Measurements from ENCODE around the gene DNMT3L.
"Not testable (repeated sequence)": the region's sequence is repeated elsewhere in the genome, so short reads cannot be mapped to it uniquely, and the experiment has no call there.

Gene DNMT3L

GRCh38 chr21:44261675-44262295 lies at the start of gene DNMT3L:
DNMT3L (minus strand) TSS chr21:44261897; CDS start chr21:44261259, 638 bp downstream.
- no peak for DNase-seq (ENCODE audit: low spot score)

DNA sequence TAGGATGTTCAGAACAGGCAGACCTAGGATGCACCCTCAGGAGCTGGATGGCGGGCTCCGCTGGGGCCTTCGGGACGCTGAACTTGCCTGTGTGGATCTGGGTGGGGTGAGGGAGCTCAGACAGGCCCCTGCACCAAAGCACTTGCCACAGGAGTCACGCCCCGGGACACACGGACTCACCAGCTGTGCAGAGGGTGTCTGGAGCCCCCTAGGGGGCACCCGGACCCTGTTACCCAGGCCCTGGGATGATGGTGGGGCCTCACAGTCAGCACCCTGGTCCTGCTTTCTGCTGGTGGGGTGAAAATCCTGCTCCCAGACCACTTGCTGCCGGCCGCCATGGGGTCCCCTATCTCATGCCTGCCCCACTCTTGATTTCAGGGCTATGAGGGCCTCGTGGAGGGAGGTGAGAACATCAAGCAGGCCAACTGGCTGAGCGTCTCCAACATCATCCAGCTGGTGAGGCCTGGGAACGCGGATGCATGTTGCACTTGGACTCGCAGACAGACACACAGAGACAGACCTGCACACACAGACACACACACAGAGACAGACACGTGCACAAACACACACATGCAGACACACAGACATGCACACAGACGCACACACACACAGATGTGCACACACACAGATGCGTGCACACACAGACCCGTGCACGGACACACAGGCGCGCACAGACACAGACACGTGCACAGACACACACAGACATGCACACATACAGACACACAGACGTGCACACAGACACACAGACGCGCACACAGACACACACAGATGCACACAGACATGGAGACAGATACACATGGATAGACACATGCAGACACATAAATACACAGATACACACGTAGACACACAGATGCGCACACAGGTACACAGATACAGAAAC lies 49.2 kb upstream of the DNMT3L start:
- no peak for DNase-seq (ENCODE audit: low spot score)

- no peak for DNase-seq (ENCODE audit: low spot score)
Measured at GRCh38 chr21:44306936-44307704, 45.4 kb upstream of the DNMT3L start.

DNA sequence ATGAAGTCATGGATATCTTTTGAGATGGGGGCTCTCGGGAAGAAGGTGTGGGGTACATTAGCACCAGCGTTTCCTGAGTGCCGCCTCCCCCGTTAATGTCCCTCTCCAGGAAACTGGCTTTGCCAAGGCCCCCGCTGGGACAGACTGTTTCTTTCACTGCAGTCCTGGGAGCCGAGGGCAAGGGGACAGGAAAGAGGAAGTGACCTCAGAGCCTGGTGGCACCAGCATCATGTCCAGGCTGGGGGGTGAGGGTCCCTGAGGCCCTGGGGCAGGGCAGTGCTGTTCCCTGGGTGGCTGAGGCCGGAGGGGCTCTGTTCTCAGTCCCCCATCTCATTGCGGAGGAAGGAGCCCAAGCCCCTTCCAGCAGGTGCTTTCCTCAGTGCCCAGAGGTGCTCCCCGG lies 44.0 kb upstream of the DNMT3L start:
- DNase-seq (ENCODE audit: low spot score), result no peak

- DNase-seq (ENCODE audit: low spot score), result peak; percentile 28
Measured at GRCh38 chr21:44304877-44305293, 43.2 kb upstream of the DNMT3L start.

DNA sequence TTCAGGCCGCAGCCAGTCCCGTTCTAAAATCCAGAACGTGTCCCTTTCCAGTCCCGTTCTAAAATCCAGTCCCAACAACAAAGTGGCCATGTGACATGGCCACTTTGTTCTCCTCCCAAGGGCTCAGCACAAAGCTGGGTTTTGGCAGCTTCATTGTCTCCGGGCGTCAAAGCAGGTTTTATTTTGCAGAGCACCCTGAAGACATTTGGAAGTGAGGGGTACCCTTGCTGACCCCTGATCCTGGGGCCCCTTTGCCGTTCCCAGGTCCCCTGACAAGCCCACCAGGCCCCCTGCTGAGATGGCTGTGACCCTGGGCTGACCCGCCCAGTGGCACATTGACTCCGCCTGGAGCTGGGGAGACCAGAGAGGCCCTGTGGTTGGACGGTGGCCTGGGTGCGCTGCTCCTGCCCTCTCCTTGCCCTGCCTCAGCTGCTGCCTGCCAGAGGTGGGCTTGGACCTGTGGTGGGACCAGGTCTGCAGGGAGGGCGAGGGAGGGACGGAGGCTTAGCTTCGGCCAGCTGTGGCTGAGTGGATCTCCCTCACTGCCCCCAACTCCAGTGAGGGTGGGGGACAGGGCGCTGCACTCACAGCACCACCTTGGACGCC lies 42.4 kb upstream of the DNMT3L start:
- DNase-seq (ENCODE audit: low spot score), result no peak

- DNase-seq (ENCODE audit: low spot score), result no peak
Measured at GRCh38 chr21:44303490-44303981, 41.8 kb upstream of the DNMT3L start.

- not testable (repeated sequence) for DNase-seq (ENCODE audit: low spot score)
Measured at GRCh38 chr21:44302573-44303401, 41.1 kb upstream of the DNMT3L start.

DNA sequence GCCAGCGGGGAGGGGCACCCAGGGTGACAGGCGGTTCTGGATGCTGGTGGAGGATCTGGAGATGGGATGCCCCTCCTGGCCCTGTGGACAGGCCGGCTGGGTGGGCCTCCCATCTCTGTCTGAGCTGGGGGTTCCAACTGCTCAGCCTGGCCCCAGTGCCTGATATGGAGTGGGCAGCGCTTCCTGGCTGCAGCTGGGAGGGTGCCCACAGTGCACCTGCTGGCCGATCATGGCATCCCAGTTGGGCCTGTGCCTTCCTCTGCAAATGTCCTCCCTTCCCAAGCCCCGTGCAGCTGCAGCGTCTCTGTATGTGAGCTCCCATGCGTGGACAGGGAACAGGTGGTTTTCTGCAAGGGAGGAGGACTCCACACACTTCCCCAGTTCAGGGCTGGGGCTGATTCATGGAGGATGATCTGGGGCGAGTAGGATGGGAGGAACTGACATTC lies 40.3 kb upstream of the DNMT3L start:
- no peak for DNase-seq (ENCODE audit: low spot score)

DNA sequence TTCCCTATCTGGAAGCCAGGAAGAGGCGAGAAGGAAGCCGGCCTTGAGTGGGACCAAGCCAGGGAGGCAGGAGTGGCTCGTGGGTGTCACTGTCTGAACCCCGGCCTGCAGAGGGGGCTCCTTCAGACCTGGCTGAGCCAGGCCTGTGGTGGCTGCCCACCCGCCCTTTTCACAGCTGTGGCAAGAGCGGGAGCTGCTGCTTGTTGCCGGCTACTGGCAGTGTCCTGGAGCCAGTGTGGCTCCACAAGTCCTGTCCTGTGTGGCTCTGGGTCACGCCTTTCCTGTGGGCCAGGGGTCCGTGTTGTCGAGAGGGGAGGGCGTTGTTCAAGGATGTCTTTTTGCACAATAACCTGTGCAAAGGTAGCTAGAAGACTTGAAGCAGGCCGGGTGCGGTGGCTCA lies 39.4 kb upstream of the DNMT3L start:
- no peak for DNase-seq (ENCODE audit: low spot score)

- peak; percentile 36 for DNase-seq (ENCODE audit: low spot score)
Measured at GRCh38 chr21:44300262-44300959, 38.7 kb upstream of the DNMT3L start.

DNA sequence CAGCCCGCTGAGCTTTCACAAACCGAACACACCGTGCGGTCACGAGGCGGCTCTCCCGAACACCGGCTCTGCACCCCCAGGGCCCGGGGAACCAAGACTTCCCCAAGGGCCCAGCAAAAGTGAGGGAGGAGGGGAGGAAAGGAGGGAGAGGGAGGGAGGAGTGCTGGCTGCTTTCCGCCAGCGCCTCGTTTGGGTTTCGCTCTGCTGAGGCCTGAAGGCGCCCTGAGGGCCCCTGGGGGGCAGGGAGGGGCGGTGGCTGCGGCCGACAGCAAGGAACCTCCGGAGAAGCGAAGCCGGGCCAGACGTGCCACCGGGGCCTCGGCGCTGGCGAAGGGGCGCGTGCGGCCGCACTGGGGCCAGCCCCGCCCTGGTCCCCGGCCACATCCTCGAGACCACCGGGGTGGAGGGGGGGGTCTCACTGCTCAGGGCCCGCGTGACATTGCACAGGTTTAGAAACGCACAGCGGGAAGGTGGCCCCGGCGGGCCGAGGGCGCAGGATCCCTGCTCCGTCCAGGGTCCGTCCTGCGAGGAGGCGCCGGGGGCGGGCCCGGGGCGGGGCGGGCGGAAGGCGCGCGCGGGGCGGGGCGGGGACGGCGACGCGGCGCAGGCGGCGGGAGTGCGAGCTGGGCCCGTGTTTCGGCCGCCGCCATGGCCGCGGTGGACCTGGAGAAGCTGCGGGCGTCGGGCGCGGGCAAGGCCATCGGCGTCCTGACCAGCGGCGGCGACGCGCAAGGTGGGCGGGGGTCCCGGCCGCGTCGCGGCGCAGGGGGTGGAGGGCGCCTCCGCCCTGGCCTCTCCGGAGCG lies 38.0 kb upstream of the DNMT3L start, which contains the start of gene PFKL:
Gene PFKL, plus strand, starts transcription at position 596 of the 804 bp plus-strand sequence. Its CDS starts 53 bp downstream, at position 649.
- DNase-seq (ENCODE audit: low spot score), result peak; percentile 58

DNA sequence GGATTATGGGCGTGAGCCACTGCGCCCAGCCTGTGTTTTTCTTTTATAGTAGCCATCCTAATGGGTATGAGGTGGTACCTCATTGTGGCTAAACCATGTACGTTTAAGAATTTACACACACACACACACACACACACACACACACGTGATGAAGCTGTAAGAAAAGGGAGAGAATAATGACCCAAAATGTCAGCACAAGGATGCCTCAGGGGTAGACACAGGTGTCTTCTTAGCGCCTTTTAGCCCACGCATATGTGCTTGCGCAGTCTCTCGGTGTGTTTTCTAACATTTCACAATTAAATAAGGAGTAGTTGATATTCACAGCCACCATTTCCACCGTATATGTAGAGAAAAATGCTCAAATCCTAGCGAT lies 37.4 kb upstream of the DNMT3L start:
- no peak for DNase-seq (ENCODE audit: low spot score)

GRCh38 chr21:44298301-44298700 lies 36.6 kb upstream of the DNMT3L start:
- DNase-seq (ENCODE audit: low spot score), result no peak

DNA sequence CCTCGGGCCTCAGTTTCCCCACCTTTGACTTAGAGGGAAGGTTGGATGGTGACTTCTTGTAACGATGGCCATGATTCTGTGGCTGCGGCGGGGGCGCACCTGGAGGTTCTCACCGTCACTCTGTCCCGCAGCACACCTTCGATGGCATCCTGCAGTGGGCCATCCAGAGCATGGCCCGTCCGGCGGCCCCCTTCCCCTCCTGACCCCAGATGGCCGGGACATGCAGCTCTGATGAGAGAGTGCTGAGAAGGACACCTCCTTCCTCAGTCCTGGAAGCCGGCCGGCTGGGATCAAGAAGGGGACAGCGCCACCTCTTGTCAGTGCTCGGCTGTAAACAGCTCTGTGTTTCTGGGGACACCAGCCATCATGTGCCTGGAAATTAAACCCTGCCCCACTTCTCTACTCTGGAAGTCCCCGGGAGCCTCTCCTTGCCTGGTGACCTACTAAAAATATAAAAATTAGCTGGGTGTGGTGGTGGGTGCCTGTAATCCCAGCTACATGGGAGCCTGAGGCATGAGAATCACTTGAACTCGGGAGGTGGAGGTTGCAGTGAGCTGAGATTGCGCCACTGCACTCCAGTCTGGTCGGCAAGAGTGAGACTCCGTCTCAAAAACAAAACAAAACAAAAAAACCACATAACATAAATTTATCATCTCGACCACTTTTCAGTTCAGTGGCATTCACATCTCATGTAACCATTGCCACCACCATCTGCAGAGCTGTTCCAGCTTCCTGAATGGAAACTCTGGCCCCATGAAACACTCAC lies 36.0 kb upstream of the DNMT3L start:
- DNase-seq (ENCODE audit: low spot score), result peak; percentile 83

DNA sequence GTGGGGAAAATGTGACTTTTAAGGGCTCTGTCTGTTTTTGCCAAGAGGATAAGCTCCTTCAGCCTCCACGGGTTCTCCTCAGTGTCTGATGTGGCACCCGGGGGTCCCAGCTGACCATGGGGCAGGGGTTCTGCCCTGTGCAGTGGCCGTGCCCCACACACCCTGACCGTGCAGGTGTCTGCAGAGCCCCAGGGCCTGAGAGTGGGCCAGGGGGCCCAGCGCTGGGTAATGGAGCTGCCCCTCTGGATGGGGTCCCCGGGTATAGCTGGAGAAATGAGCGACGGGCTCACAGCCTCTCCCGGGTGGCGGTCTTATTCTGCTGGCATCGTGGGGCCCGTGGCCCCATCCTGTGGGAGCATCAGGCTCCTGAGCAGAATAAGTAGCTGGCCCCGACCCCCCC lies 35.2 kb upstream of the DNMT3L start:
- no peak for DNase-seq (ENCODE audit: low spot score)

DNA sequence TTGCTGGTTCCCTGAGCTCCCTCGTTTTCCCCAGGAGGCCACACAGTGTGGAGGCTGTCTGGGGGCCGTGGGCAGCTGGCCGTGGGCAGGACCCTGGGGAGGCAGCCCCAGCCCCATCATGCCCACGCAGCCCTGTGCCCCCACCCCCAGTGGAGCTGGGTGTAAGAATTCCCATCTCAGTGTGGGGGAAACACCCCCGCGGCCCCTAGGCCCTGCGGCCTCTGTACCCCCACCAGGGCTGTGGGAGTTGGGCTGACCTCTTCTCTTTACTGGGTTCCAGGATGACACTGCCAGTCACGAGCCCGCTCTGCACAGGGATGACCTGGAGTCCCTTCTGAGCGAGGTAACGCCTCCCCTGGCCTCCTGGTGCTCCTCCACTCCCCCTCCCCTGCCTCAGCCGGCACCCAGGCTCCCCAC lies 34.4 kb upstream of the DNMT3L start:
- no peak for DNase-seq (ENCODE audit: low spot score)

DNA sequence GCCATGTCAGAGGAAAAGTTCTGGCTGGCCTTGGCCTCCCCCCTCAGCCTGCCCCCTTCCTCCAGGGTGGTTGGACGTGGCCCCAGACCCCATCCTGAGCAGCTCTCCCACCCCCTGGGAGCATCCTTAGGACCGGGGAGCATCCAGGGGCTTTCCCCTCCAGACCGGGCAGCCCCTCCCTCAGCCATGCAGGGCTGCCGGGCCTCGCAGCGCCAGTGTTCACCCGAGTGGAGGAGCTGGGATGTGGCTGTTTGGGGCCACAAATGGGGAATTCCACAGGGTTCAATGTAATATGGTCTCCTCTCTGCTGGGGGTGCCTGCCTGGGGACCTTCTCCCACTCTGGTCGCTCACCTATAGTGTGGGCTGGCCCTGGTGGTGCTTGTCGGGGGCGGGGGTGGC lies 33.9 kb upstream of the DNMT3L start:
- no peak for DNase-seq (ENCODE audit: low spot score)

GRCh38 chr21:44295163-44295573 lies 33.5 kb upstream of the DNMT3L start:
- DNase-seq (ENCODE audit: low spot score), result no peak

Data from COLO829 (cell line).